SJSA1 (cell line): Measurements from ENCODE around the gene FOXP3. TPM values are rescaled to one million over a fixed set of nuclear protein-coding genes. Genes with fewer than 3 reads are reported as not detected.
"Not testable (repeated sequence)": the region's sequence is repeated elsewhere in the genome, so short reads cannot be mapped to it uniquely, and the experiment has no call there.

Source experiments
- DNase-seq, 2 experiments: peaks; one replicate each; pipeline ENCODE4 v3.0.0-alpha.2; 2015 to 2020; ENCODE audit warnings: low spot score in 2 of 2, low read depth in 1 of 2
- H3K27ac ChIP-seq: fragments of 250-450 bp; sonication (Bioruptor Pico); 2 replicates; pipeline ENCODE4 v1.5.1; 2020; ENCODE audit warnings: mild to moderate bottlenecking, moderate library complexity
- H3K27me3 ChIP-seq: fragments of 250-450 bp; sonication (Bioruptor Pico); replicated peaks from 2 replicates; pipeline ENCODE4 v1.5.1; 2020; ENCODE audit warnings: mild to moderate bottlenecking, moderate library complexity
- H3K36me3 ChIP-seq: fragments of 250-450 bp; sonication (Bioruptor Pico); 2 replicates; pipeline ENCODE4 v1.5.1; 2020; ENCODE audit warnings: mild to moderate bottlenecking
- H3K4me1 ChIP-seq: fragments of 250-450 bp; sonication (Bioruptor Pico); replicated peaks from 2 replicates; pipeline ENCODE4 v1.6.1; 2021; ENCODE audit warnings: mild to moderate bottlenecking
- H3K4me3 ChIP-seq: fragments of 250-450 bp; sonication (Bioruptor Pico); 2 replicates; pipeline ENCODE4 v1.5.1; 2020; ENCODE audit warnings: mild to moderate bottlenecking
- H3K9me3 ChIP-seq: fragments of 250-450 bp; sonication (Bioruptor Pico); replicated peaks from 2 replicates; pipeline ENCODE4 v1.5.1; 2020; ENCODE audit warnings: mild to moderate bottlenecking
- total RNA-seq: library from RNA; depleted of rRNA; stranded (reverse); fragments of >200 nt; shearing (Covaris generic); gene quantifications from 2 replicates; pipeline ENCODE4 v1.2.3, GENCODE V29; 2014; rRNA removed

Gene FOXP3, protein sequence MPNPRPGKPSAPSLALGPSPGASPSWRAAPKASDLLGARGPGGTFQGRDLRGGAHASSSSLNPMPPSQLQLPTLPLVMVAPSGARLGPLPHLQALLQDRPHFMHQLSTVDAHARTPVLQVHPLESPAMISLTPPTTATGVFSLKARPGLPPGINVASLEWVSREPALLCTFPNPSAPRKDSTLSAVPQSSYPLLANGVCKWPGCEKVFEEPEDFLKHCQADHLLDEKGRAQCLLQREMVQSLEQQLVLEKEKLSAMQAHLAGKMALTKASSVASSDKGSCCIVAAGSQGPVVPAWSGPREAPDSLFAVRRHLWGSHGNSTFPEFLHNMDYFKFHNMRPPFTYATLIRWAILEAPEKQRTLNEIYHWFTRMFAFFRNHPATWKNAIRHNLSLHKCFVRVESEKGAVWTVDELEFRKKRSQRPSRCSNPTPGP
- not detected in 2 replicates for total RNA-seq

- no peaks in the 10 kb centered on the region for H3K27me3 ChIP-seq
- H3K4me3 ChIP-seq = no peak within 1 kb of the TSS
- H3K27ac ChIP-seq = no peak within 1 kb of the TSS
- H3K4me1 ChIP-seq = no peaks in the 10 kb centered on the region
- no peak for DNase-seq
- no peaks in the 10 kb centered on the region for H3K9me3 ChIP-seq
- no peaks in the 10 kb centered on the region for H3K36me3 ChIP-seq
Observed at GRCh38 chrX:49264460-49264859, at the start of gene FOXP3. Gene FOXP3, minus strand, starts transcription at chrX:49264710. Its CDS starts 6,205 bp downstream, at chrX:49258505.

- Histone ChIP-seq H3K36me3 (no peaks in the 10 kb centered on the region), H3K27ac (no peak overlapping the region)
Observed at GRCh38 chrX:49312176-49312575, 47.7 kb upstream of the FOXP3 start.

GRCh38 chrX:49310371-49310770 lies 45.9 kb upstream of the FOXP3 start:
- Histone ChIP-seq H3K4me3 (no peak overlapping the region), H3K9me3 (no peaks in the 10 kb centered on the region), H3K27me3 (no peaks in the 10 kb centered on the region), H3K36me3 (no peaks in the 10 kb centered on the region), H3K27ac (no peak overlapping the region), H3K4me1 (no peaks in the 10 kb centered on the region)
- no peak for DNase-seq

More at GRCh38 chrX:49312176-49312575, 47.7 kb upstream of the FOXP3 start:
- Histone ChIP-seq H3K9me3 (no peaks in the 10 kb centered on the region), H3K4me3 (no peak overlapping the region), H3K27me3 (no peaks in the 10 kb centered on the region), H3K4me1 (no peaks in the 10 kb centered on the region)
- no peak for DNase-seq

- DNase-seq = peak in 1 of 2 experiments; percentile 17
- Histone ChIP-seq H3K9me3 (no peaks in the 10 kb centered on the region), H3K4me1 (no peaks in the 10 kb centered on the region), H3K27ac (no peak overlapping the region), H3K36me3 (no peaks in the 10 kb centered on the region), H3K27me3 (no peaks in the 10 kb centered on the region), H3K4me3 (peak overlapping the region; percentile 13)
Observed at GRCh38 chrX:49309401-49309981, 45.0 kb upstream of the FOXP3 start.

DNA sequence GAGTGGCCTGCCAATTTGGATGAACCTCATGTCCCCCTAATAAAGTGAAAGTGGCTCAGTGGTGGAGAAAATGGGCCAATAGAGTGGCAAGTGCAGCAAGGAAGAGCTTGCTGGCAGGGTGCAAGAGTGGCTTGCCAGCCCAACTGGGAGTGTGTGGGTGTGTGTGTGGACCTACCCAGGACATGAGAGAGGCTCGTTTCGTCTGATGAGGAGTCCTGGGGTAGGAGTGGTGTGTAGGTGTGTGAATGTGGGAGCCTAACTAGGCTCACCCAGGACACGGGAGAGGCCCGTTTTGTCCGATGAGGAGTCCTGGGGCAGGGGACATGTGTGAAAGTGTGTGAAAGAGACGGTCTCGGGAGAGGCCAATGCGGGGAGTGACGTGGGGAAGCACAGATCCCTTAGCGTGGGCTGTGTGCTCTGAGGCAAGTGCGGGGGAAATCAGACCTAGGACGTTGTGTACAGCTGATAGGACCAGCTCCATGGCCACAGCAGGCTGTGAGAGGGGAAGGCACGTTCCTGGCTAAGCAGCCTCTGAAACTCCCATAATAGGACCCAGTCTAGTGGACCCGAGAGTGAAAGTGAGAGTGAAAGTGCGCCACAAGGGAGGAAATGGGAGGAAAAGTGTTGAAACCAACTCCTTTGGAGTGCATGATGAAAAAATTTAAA lies 44.2 kb upstream of the FOXP3 start:
- Histone ChIP-seq H3K9me3 (no peaks in the 10 kb centered on the region), H3K4me3 (peak overlapping the region; percentile 13), H3K36me3 (no peaks in the 10 kb centered on the region), H3K27me3 (no peaks in the 10 kb centered on the region), H3K27ac (no peak overlapping the region), H3K4me1 (no peaks in the 10 kb centered on the region)
- no peak for DNase-seq

DNA sequence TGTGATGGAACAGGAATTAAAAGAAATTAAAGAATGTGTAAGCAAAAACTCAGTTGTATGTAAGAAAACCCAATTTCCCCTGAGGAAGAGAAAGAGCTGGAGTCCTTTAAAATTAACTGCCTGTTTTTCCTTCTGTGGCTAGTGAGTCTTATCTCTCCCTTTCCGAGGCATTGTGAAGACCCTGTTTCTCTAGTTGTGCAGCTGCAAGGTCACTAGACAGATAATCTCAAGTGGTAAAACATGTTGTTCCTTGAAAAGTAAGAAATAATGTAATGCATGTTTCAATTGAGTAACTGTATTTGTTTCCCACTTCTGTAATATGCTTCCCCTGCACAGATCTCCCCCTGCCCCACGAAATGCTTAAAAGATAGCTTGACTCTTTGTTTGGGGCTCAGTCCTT lies 43.3 kb upstream of the FOXP3 start:
- H3K4me1 ChIP-seq, H3K9me3 ChIP-seq, H3K4me3 ChIP-seq, DNase-seq, H3K27ac ChIP-seq, H3K36me3 ChIP-seq, H3K27me3 ChIP-seq: not testable (repeated sequence)

DNA sequence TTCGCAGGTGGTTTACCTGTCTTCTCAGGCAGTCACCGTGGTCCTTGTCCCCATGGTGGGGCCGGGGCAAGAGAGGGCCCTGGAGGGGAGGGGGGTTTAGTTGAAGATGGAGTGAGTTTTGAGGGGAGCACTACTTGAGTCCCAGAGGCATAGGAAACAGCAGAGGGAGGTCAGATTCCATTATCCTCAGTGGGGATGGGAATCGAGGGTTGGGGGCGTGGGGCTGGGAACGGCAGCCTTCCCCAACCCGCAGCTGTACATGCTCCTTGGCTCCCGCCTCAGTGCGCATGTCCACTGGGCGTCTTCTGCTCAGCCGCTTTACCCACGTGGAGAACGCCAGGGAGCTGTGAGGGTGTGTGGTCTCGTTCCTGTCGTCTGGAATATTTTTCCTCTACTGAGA lies 38.8 kb upstream of the FOXP3 start, which contains the start of gene GAGE10:
Gene GAGE10, plus strand, starts transcription at position 301 of the 400 bp plus-strand sequence. CDS start 1,214 bp downstream, outside the sequence.
- Histone ChIP-seq H3K4me1 (no peaks in the 10 kb centered on the region), H3K4me3 (no peak within 1 kb of the TSS), H3K27me3 (no peaks in the 10 kb centered on the region), H3K36me3 (no peaks in the 10 kb centered on the region), H3K9me3 (no peaks in the 10 kb centered on the region), H3K27ac (no peak within 1 kb of the TSS)
- no peak for DNase-seq

DNA sequence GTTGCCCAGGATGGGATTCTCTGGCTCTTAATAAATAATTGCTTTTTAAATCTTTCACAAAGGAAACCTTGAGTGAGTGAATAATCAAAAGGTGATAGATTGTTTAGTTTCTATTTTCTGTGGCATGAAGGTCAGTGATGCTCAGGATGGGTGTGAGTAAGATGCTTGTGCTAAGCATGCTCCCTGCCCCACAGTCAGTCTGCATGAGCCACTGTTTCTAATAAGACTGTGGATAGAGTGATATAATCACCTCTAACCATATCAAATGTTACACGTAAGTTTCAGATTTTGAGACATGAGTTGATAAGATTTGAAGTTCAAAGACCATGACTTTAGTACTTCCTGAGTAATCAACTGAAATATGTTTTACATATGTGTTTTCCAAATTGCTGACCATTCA lies 36.2 kb upstream of the FOXP3 start:
- Histone ChIP-seq H3K4me1 (no peaks in the 10 kb centered on the region), H3K4me3 (no peak overlapping the region), H3K9me3 (no peaks in the 10 kb centered on the region), H3K27ac (no peak overlapping the region), H3K36me3 (no peaks in the 10 kb centered on the region), H3K27me3 (no peaks in the 10 kb centered on the region)
- no peak for DNase-seq

DNA sequence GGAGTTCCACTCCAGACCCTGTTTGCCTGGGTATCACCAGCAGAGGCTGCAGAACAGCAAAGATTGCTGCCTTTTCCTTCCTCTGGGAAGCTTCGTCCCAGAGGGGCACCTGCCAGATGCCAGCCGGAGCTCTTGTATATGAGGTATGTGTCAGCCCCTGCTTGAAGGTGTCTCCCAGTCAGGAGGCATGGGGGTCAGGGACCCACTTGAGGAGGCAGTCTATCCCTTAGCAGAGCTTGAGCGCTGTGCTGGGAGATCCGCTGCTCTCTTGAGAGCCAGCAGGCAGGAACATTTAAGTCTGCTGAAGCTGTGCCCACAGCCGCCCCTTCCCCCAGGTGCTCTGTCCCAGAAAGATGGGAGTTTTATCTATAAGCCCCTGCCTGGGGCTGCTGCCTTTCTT lies 34.8 kb upstream of the FOXP3 start:
- not testable (repeated sequence) for H3K27me3 ChIP-seq, H3K4me1 ChIP-seq, H3K27ac ChIP-seq, DNase-seq, H3K4me3 ChIP-seq, H3K36me3 ChIP-seq, H3K9me3 ChIP-seq

GRCh38 chrX:49292400-49293362 lies 28.2 kb upstream of the FOXP3 start:
- no peaks in the 10 kb centered on the region for H3K27me3 ChIP-seq
- DNase-seq = no peak
- no peaks in the 10 kb centered on the region for H3K4me1 ChIP-seq
- H3K4me3 ChIP-seq = no peak overlapping the region
- H3K27ac ChIP-seq = no peak overlapping the region
- no peaks in the 10 kb centered on the region for H3K9me3 ChIP-seq
- H3K36me3 ChIP-seq = no peaks in the 10 kb centered on the region

DNA sequence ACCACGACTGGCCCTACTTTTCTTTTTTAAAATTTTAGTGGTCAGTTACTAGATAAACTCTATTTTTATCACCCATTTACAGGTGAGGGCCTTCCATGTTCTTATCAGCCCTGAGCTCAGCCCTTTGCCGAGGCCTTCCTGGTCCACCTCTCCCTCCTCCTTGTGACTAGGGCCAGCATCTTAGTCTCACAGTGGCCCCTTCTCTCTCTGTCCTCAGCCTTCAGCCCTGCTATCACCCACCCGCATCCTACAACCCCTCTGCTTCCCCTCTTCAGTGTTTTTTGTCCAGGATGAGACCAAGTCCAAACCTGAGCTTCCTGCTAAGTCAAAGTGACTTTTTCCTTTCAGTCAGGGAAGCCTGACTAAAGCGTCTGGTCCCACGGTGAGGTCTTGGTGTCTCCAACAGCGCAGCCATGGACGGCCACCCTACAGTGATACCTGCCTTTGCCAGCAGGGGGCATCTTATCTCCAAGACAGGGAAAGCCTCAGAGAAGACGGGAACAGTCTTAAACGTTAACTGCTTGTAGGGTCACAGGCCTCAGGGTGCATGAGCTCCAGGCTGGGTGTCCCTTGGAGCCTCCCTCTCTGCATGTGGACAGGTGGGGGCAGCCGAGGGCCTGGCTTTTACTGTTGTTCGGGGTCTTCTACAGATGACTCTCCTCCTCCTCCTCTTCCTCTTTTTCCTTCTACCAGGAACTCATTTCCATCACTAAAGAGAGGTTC lies 27.3 kb upstream of the FOXP3 start:
- H3K4me1 ChIP-seq = no peaks in the 10 kb centered on the region
- H3K27ac ChIP-seq = no peak overlapping the region
- H3K27me3 ChIP-seq = no peaks in the 10 kb centered on the region
- peak; percentile 25 to 62 for DNase-seq
- no peak overlapping the region for H3K4me3 ChIP-seq
- no peaks in the 10 kb centered on the region for H3K36me3 ChIP-seq
- H3K9me3 ChIP-seq = no peaks in the 10 kb centered on the region

GRCh38 chrX:49290215-49290614 lies 25.7 kb upstream of the FOXP3 start:
- no peak overlapping the region for H3K27ac ChIP-seq
- H3K4me1 ChIP-seq = no peaks in the 10 kb centered on the region
- H3K36me3 ChIP-seq = no peaks in the 10 kb centered on the region
- no peaks in the 10 kb centered on the region for H3K27me3 ChIP-seq
- H3K4me3 ChIP-seq = no peak overlapping the region
- DNase-seq = no peak
- H3K9me3 ChIP-seq = no peaks in the 10 kb centered on the region

- no peak for DNase-seq
- H3K27me3 ChIP-seq = no peaks in the 10 kb centered on the region
- H3K36me3 ChIP-seq = no peaks in the 10 kb centered on the region
- no peaks in the 10 kb centered on the region for H3K4me1 ChIP-seq
- H3K4me3 ChIP-seq = no peak overlapping the region
- H3K27ac ChIP-seq = no peak overlapping the region
- H3K9me3 ChIP-seq = no peaks in the 10 kb centered on the region
Observed at GRCh38 chrX:49287665-49288064, 23.2 kb upstream of the FOXP3 start.
